Effector memory CD4-positive, alpha-beta T cell (primary cell): ENCODE measurements around the gene SNPH.
"Not testable (repeated sequence)": the region's sequence is repeated elsewhere in the genome, so short reads cannot be mapped to it uniquely, and the experiment has no call there.

Source experiments
- DNase-seq, 3 donors: peaks; one replicate each; pipeline ENCODE4 v3.0.0-alpha.2; 2020
- H3K27ac ChIP-seq: 2 replicates; pipeline ENCODE4 v1.7.0; 2013; ENCODE audit warnings: mild to moderate bottlenecking, low read length, moderate library complexity; ENCODE audit not compliant: insufficient read depth, poor library complexity, severe bottlenecking
- H3K27me3 ChIP-seq: replicated peaks from 2 replicates; pipeline ENCODE4 v1.7.0; 2013; ENCODE audit warnings: mild to moderate bottlenecking, low read length; ENCODE audit not compliant: insufficient read depth, control insufficient read depth, poor library complexity, severe bottlenecking
- H3K36me3 ChIP-seq: 2 replicates; pipeline ENCODE4 v1.7.0; 2013; ENCODE audit warnings: mild to moderate bottlenecking, low read length, moderate library complexity; ENCODE audit not compliant: control insufficient read depth, insufficient read depth
- H3K4me1 ChIP-seq: 2 replicates; pipeline ENCODE4 v1.7.0; 2013; ENCODE audit warnings: low read length, mild to moderate bottlenecking; ENCODE audit not compliant: control insufficient read depth, insufficient read depth, poor library complexity, severe bottlenecking
- H3K4me3 ChIP-seq: 2 replicates; pipeline ENCODE4 v1.7.0; 2013; ENCODE audit warnings: low read length, low read depth, mild to moderate bottlenecking; ENCODE audit not compliant: insufficient read depth, poor library complexity, severe bottlenecking
- H3K9me3 ChIP-seq: 2 replicates; pipeline ENCODE4 v1.7.0; 2013; ENCODE audit warnings: mild to moderate bottlenecking, low read length, moderate library complexity; ENCODE audit not compliant: control insufficient read depth
- total RNA-seq, 3 donors: gene quantifications; one replicate each; lab custom pipeline; 2026; lab: John Stamatoyannopoulos, UW

SNPH gene, protein sequence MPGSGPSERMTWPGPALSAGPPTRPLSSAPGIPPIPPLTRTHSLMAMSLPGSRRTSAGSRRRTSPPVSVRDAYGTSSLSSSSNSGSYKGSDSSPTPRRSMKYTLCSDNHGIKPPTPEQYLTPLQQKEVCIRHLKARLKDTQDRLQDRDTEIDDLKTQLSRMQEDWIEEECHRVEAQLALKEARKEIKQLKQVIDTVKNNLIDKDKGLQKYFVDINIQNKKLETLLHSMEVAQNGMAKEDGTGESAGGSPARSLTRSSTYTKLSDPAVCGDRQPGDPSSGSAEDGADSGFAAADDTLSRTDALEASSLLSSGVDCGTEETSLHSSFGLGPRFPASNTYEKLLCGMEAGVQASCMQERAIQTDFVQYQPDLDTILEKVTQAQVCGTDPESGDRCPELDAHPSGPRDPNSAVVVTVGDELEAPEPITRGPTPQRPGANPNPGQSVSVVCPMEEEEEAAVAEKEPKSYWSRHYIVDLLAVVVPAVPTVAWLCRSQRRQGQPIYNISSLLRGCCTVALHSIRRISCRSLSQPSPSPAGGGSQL
- 12.6 to 16.8 (median 16.3) reads per million in 3 donors for total RNA-seq

DNA sequence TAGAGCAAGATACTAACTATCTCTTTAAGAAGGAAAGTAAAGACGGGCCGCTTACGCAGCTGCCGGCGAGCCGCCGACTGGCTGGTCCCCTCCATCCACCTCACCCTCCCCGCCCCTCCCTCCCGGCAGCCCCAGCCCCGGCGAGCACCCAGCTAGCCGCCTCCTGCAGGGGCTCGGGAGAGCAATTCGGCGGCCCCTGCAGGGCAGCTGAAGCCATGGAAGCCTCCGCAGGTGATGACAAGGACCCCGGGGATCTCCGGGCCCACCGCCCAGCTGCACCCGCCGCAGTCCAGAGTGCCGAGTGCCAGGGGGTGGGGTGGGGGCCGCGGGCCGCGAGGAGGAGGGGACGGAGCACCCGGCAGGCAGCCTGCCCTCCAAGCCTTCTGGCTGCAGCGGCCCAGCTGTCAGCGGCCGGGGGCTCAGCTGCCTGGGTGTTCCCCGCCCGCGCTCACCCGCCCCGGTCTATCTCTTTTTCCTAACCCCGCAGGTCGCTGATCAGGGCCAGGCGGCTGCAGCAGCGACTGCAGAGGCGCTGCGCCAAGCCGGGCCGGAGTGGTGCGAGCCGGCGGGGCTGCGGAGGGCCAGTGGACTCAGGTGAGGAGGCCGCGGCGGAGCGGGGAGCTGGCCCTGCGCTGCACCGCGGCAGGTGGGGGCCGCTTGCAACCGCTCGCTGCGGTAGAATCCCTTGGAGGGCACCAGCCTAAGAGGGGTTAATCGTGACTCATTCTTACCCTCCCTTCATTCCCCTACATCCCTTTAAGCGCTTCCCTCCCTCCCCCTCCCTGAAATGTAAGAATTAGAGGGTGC is at the start of gene SNPH:
SNPH (plus strand) TSS at position 128 of the 807 bp plus-strand sequence. CDS start 29,946 bp downstream, outside the sequence.
- peak within 1 kb of the TSS; percentile 80 for H3K4me3 ChIP-seq
- H3K27ac ChIP-seq, result peak within 1 kb of the TSS; percentile 76
- peaks cover 4% of the 10 kb centered on the region for H3K36me3 ChIP-seq
- H3K9me3 ChIP-seq, result no peaks in the 10 kb centered on the region
- peak; percentile 53 to 63 (median 62) for DNase-seq
- no peaks in the 10 kb centered on the region for H3K27me3 ChIP-seq
- H3K4me1 ChIP-seq, result peaks cover 16% of the 10 kb centered on the region

DNA sequence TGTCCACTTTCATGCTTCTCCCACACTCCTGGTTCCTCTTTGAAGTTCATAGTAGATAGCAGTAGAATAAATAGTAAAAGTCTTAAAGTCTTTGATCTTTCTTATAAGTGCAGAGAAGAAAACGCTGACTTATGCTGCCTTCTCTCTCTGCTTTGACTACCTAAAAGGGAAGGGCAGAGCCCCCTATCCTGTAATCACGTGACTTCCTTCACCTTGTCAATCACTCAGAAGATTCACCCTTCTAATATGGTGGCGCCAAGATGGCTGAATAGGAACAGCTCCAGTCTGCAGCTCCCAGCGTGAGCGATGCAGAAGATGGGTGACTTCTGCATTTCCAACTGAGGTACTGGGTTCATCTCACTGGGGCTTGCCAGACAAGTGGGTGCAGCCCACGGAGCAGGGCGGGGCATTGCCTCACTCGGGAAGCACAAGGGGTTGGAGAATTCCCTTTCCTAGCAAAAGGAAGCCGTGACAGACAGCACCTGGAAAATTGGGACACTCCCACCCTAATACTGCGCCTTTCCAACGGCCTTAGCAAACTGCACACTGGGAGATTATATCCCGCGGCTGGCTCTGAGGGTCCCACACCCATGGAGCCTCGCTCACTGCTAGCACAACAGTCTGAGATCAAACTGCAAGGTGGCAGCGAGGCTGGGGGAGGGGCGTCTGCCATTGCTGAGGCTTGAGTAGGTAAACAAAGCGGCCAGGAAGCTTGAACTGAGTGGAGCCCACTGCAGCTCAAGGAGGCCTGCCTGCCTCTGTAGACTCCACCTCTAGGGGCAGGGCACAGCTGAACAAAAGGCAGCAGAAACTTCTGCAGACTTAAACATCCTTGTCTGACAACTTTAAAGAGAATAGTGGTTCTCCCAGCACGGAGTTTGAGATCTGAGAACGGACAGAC is 49.3 kb upstream of the SNPH start:
- DNase-seq, H3K9me3 ChIP-seq, H3K27ac ChIP-seq, H3K36me3 ChIP-seq, H3K4me1 ChIP-seq, H3K27me3 ChIP-seq, H3K4me3 ChIP-seq: not testable (repeated sequence)

DNA sequence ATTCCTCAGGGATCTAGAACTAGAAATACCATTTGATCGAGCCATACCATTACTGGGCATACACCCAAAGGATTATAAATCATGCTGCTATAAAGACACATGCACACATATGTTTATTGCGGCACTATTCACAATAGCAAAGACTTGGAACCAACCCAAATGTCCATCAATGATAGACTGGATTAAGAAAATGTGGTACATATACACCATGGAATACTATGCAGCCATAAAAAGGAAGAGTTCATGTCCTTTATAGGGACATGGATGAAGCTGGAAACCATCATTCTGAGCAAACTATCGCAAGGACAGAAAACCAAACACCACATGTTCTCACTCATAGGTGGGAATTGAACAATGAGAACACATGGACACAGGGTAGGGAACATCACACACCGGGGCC is 43.3 kb upstream of the SNPH start:
- not testable (repeated sequence) for DNase-seq, H3K9me3 ChIP-seq, H3K36me3 ChIP-seq, H3K27me3 ChIP-seq, H3K4me3 ChIP-seq, H3K27ac ChIP-seq
- H3K4me1 ChIP-seq, result peaks cover 11% of the 10 kb centered on the region

DNA sequence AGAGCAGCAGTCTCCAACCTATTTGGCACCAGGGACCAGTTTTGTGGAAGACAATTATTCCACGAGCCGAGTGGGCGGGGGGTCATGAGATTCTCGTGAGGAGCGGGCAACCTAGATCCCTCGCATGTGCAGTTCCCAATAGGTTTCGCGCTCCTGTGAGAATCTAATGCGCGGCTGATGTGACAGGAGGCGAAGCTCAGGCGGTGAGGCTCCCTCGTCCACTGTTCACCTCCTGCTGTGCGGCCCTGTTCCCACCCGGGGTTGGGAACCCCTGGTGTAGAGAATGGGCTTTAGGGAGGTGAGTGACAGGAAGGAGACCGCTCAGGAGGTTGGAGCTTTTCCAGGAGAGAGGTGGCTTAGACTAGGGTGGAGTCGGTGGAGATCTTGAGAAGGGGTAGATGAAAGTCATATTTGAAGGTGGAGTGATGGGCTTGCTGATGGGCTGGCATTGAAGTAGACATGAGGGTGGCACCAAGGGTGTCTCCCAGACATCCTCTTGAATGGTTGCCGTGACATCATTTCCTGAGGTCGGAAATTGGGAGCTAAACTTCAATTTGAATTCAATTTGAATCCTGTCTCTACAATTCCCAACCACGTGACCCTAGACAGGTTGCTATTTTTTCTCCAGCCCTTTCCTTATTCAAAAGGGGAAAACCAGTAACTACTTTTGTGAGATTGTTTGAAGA is 41.7 kb upstream of the SNPH start:
- no peaks in the 10 kb centered on the region for H3K27me3 ChIP-seq
- no peak overlapping the region for H3K4me3 ChIP-seq
- no peak overlapping the region for H3K27ac ChIP-seq
- DNase-seq, result peak in 1 of 3 donors; percentile 6
- no peaks in the 10 kb centered on the region for H3K9me3 ChIP-seq
- H3K36me3 ChIP-seq, result no peaks in the 10 kb centered on the region
- peaks cover 11% of the 10 kb centered on the region for H3K4me1 ChIP-seq

DNA sequence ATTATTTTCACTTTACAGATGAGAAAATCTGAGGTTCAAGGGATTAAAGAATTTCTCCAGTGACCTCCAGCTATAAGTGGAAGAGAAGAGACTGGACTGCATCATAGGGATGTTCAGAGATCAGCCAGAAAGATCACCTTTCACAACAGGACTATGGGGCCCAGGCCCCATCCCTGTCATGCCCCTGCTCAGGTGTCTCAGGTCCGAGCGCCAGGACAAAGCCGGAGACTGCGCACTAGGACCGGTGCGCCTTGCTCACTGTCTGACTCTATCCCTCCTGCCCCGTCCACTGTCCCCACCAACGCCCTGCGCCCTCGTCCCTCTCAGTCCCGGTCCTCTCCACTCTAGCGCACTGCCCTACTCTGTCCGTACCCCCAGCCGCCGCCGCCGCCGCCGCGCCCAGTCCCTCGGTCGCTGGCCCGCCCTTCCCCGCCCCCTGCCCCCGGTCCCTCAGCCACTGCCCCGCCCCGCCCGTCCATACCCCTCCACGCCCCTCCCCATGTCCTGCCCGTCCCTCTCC is 40.8 kb upstream of the SNPH start:
- Histone ChIP-seq H3K27me3 (no peaks in the 10 kb centered on the region), H3K27ac (no peak overlapping the region), H3K9me3 (no peaks in the 10 kb centered on the region), H3K4me3 (no peak overlapping the region), H3K4me1 (peaks cover 11% of the 10 kb centered on the region), H3K36me3 (no peaks in the 10 kb centered on the region)
- no peak for DNase-seq

DNA sequence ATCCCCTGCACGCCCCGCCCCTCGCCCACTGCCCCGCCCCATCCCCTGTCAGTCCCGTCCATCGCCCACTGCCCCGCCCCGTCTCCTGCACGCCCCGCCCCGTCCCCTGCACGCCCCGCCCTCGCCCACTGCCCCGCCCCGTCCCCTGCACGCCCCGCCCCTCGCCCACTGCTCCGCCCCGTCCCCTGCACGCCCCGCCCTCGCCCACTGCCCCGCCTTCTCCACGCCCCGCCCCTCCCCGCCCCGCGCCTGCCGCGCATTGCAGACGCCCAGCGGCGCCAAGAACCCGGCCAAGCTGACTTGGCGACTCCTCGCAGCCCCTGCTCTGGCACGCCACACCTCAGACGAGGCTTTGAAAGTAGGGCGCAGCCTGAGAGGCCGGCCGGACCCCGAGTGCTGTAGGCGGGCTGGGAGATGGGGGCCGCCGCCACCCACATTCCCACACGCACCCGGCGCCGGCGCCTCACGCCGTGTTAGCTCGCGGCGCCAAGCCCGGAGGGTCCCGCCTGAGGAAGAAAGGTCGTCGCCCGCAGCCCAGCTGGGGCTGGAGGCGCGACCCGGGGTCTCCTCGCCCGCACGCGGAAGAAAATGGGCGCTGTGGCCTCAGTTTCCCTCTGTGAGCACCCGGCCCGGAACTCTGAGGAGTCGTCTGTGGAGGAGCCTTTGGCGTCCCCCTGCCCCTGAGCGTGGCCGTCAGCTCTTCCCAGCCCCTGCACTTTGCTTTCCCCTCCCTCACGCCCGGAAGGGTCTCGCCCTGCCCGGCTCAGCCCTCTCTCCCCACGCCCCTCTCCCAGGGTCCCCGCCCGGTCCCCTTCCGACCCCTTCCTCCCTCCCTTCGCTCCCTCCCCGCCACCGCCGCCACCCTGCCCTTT is 40.1 kb upstream of the SNPH start, which contains the start of gene RAD21L1:
RAD21L1 (plus strand) TSS at position 262 of the 872 bp plus-strand sequence. CDS start 2,410 bp downstream, outside the sequence.
- H3K4me1 ChIP-seq, result peaks cover 11% of the 10 kb centered on the region
- H3K27ac ChIP-seq, result peak within 1 kb of the TSS; percentile 7
- H3K4me3 ChIP-seq, result peak within 1 kb of the TSS; percentile 73
- no peaks in the 10 kb centered on the region for H3K36me3 ChIP-seq
- H3K27me3 ChIP-seq, result no peaks in the 10 kb centered on the region
- peak; percentile 65 to 72 (median 70) for DNase-seq
- H3K9me3 ChIP-seq, result no peaks in the 10 kb centered on the region

DNA sequence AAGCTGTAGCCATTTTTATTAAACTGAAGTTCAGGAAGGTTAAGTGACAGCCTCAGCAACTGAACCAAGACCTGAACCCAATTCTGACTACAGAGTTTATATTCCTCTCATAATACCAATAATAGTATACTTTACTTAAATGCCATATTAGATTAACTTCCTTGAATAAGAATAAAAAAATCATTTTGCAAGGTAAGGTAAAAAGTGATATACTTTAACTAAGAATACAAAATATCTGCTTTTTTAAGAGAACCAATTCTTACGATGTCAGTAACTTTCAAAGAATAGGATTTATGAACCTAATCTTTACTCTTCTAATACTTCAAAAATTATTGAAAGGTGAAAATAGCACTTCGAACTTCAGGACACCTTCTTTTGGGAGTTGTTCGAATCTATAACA is 36.6 kb upstream of the SNPH start:
- Histone ChIP-seq H3K27me3 (no peaks in the 10 kb centered on the region), H3K9me3 (no peaks in the 10 kb centered on the region), H3K4me3 (no peak overlapping the region), H3K27ac (no peak overlapping the region), H3K36me3 (no peaks in the 10 kb centered on the region), H3K4me1 (peaks cover 11% of the 10 kb centered on the region)
- no peak for DNase-seq

DNA sequence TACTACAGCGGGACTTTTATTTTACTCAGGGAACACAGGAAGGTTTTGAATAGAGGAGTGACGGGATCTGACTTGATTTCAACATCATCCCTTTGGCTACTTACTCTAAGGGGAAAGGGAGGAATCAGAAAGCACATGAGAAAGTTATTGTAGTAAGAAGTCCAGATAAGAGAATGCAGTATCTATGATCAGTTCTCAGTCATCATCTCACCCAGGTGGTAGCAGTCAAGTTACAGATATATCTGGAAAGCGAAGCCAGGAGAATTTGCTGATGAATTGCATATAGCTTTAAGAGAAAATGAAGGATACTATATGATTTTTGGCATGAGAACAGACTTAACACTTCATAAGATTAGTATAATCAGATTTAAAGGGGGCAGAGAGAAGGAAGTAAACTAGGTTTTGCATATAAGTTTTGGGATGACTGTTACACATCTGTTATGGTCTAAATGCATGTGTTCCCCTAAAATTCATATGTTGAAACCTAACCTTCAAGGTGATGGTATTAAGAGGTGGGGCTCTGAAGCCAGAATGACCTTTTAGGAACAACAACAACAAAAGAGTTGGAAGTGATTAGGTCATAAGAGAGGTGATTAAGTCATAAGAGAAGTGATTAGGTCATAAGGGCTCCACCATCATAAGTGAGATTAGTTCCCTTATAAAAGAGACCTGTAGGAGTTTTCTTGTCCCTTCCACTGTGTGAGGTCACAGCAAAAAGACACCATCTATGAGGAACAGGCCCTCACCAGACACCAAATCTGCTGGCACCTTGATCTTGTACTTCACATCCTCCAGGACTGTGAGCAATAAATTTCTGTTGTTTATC is 33.6 kb upstream of the SNPH start:
- H3K4me3 ChIP-seq, result no peak overlapping the region

More for the DNA sequence above, 33.6 kb upstream of the SNPH start:
- H3K27me3 ChIP-seq, result no peaks in the 10 kb centered on the region
- DNase-seq, result no peak
- H3K36me3 ChIP-seq, result no peaks in the 10 kb centered on the region
- H3K27ac ChIP-seq, result no peak overlapping the region
- no peaks in the 10 kb centered on the region for H3K4me1 ChIP-seq
- no peaks in the 10 kb centered on the region for H3K9me3 ChIP-seq
